CD14-positive monocyte (primary cell): Measurements from ENCODE around the gene RNF113B. TPM values are rescaled to one million over a fixed set of nuclear protein-coding genes. Genes with fewer than 3 reads are reported as not detected.

Experiments used
- DNase-seq, 3 donors: peaks; one replicate each; pipeline ENCODE4 v3.0.0-alpha.2; 2011 to 2022
- H2AFZ ChIP-seq: 2 replicates; pipeline ENCODE4 v1.6.0; 2012; ENCODE audit warnings: mild to moderate bottlenecking, low read depth, low read length, inconsistent platforms; ENCODE audit not compliant: insufficient read depth, poor library complexity, severe bottlenecking
- H3K27ac ChIP-seq, 2 donors: 1 replicate in 1 of 2; 2 replicates in 1 of 2; pipeline ENCODE4 v1.5.1; 2012 to 2013; ENCODE audit warnings: low read length in 2 of 2, control low read depth in 1 of 2, inconsistent platforms in 1 of 2, low read depth in 1 of 2, mild to moderate bottlenecking in 1 of 2
- H3K27me3 ChIP-seq, 2 donors: one replicate each; pipeline versions ENCODE4 v1.6.0 to v1.6.1; 2011 to 2013; ENCODE audit warnings: low read length in 2 of 2; ENCODE audit not compliant: control insufficient read depth in 2 of 2, insufficient read depth in 2 of 2
- H3K36me3 ChIP-seq, 2 donors: replicated peaks in 1 of 2; 1 replicate in 1 of 2; 2 replicates in 1 of 2; pipeline versions ENCODE4 v1.5.1 to v1.6.1; 2012 to 2013; ENCODE audit warnings: low read length in 2 of 2, control low read depth in 1 of 2, inconsistent platforms in 1 of 2, mild to moderate bottlenecking in 1 of 2; ENCODE audit not compliant: insufficient read depth in 2 of 2, control insufficient read depth in 1 of 2
- H3K4me1 ChIP-seq, 2 donors: 1 replicate in 1 of 2; 2 replicates in 1 of 2; pipeline versions ENCODE4 v1.5.1 to v1.6.1; 2012 to 2013; ENCODE audit warnings: low read length in 2 of 2, control low read depth in 1 of 2, inconsistent platforms in 1 of 2, mild to moderate bottlenecking in 1 of 2, moderate library complexity in 1 of 2; ENCODE audit not compliant: insufficient read depth in 2 of 2, control insufficient read depth in 1 of 2
- H3K4me2 ChIP-seq: replicated peaks from 2 replicates; pipeline ENCODE3; 2012; ENCODE audit warnings: low read length, moderate library complexity, mild to moderate bottlenecking; ENCODE audit not compliant: poor library complexity, severe bottlenecking; ENCODE audit errors: extremely low read depth
- H3K4me3 ChIP-seq, 3 experiments: fragments of 200-600 bp in 1 of 3; sonication (generic) in 1 of 3; replicated peaks in 1 of 3; 1 replicate in 2 of 3; 2 replicates in 1 of 3; pipeline ENCODE4 v1.5.1; 2011 to 2013; ENCODE audit warnings: low read length in 3 of 3, mild to moderate bottlenecking in 3 of 3, control low read depth in 2 of 3, low read depth in 2 of 3, inconsistent platforms in 1 of 3, moderate library complexity in 1 of 3
- H3K79me2 ChIP-seq: 2 replicates; pipeline ENCODE4 v1.6.0; 2012; ENCODE audit warnings: mild to moderate bottlenecking, control low read depth, inconsistent platforms, low read length, moderate library complexity; ENCODE audit not compliant: insufficient read depth
- H3K9ac ChIP-seq: 2 replicates; pipeline ENCODE4 v1.6.0; 2017; ENCODE audit warnings: low read length, mild to moderate bottlenecking; ENCODE audit not compliant: insufficient read depth, poor library complexity, severe bottlenecking
- H3K9me3 ChIP-seq, 2 donors: replicated peaks in 1 of 2; 1 replicate in 1 of 2; 2 replicates in 1 of 2; pipeline versions ENCODE4 v1.5.1 to v1.6.1; 2012 to 2013; ENCODE audit warnings: low read length in 2 of 2, control low read depth in 1 of 2; ENCODE audit not compliant: control insufficient read depth in 1 of 2, insufficient read depth in 1 of 2
- H4K20me1 ChIP-seq: 2 replicates; pipeline ENCODE4 v1.6.0; 2012; ENCODE audit warnings: mild to moderate bottlenecking, low read length, control low read depth, moderate library complexity; ENCODE audit not compliant: insufficient read depth
- H3K27ac Mint-ChIP-seq, 7 donors: one replicate each; pipeline ENCODE4 v1.8.0; 2020; ENCODE audit warnings: mild to moderate bottlenecking in 7 of 7, mixed read lengths in 7 of 7, moderate library complexity in 6 of 7, inconsistent platforms in 2 of 7
- H3K27me3 Mint-ChIP-seq, 3 donors: one replicate each; pipeline ENCODE4 v1.8.0; 2021 to 2022; ENCODE audit warnings: low read depth in 3 of 3, mild to moderate bottlenecking in 3 of 3, mixed read lengths in 3 of 3, moderate library complexity in 3 of 3, inconsistent platforms in 1 of 3
- H3K36me3 Mint-ChIP-seq, 2 donors: one replicate each; pipeline ENCODE4 v1.8.0; 2020; ENCODE audit warnings: mixed read lengths in 2 of 2, inconsistent platforms in 1 of 2, mild to moderate bottlenecking in 1 of 2
- H3K4me1 Mint-ChIP-seq: one replicate; pipeline ENCODE4 v1.8.0; 2020; ENCODE audit warnings: mild to moderate bottlenecking, mixed read lengths
- H3K4me3 Mint-ChIP-seq, 2 donors: one replicate each; pipeline ENCODE4 v1.8.0; 2020; ENCODE audit warnings: mild to moderate bottlenecking in 2 of 2, mixed read lengths in 2 of 2, moderate library complexity in 1 of 2
- H3K9me3 Mint-ChIP-seq, 7 donors: one replicate each; pipeline ENCODE4 v1.8.0; 2020 to 2022; ENCODE audit warnings: mixed read lengths in 7 of 7, mild to moderate bottlenecking in 6 of 7, moderate library complexity in 6 of 7, inconsistent platforms in 2 of 7
- CTCF ChIP-seq: fragments of 200-600 bp; IDR thresholded peaks from one replicate; pipeline ENCODE4 v1.8.0; 2022; ENCODE audit warnings: antibody characterized with exemption, mild to moderate bottlenecking
- WGBS: methylation state at CpG from one replicate; pipeline ENCODE4 v1.1.5; 2013; ENCODE audit warnings: missing lambda C conversion rate; ENCODE audit not compliant: insufficient coverage; 5-methylcytosine and 5-hydroxymethylcytosine counted together
- intact Hi-C, 2 donors: fragments of 100-400 bp; cut with micrococcal nuclease; formaldehyde crosslinking; loops; one replicate each; pipeline versions ENCODE4 v1.15.0 to v1.15.1; 2023
- polyA plus RNA-seq, 3 donors: library from polyadenylated mRNA; depleted of rRNA in 1 of 3; unstranded in 2 of 3; stranded (reverse) in 1 of 3; fragments of 300-500 nt in 2 of 3; fragments of >200 nt in 1 of 3; fragmentation: Illumina TruSeq in 2 of 3; gene quantifications; 1 replicate in 2 of 3; 2 replicates in 1 of 3; pipeline ENCODE4 v1.2.3, GENCODE V29; 2012 to 2021

RNF113B gene
- polyA plus RNA-seq, 3 donors: not detected

- H3K9me3 Mint-ChIP-seq: peaks cover 0 to 6% (median 0%) of the 10 kb centered on the region in 7 donors
- no peaks in the 10 kb centered on the region for H3K4me1 ChIP-seq
- no peaks in the 10 kb centered on the region for H3K4me1 Mint-ChIP-seq
- H3K27me3 ChIP-seq: no peaks in the 10 kb centered on the region
- H3K36me3 ChIP-seq: no peaks in the 10 kb centered on the region
- WGBS: no CpG with 5 or more reads among the region's 3 CpGs
- H3K27ac ChIP-seq: no peak overlapping the region
- no peak overlapping the region for H3K4me3 ChIP-seq
- no peak for TF ChIP-seq CTCF
- DNase-seq: no peak
- H2AFZ ChIP-seq: no peak overlapping the region
- no peaks in the 10 kb centered on the region for H3K79me2 ChIP-seq
- intact Hi-C loops: no loop called here
- H3K36me3 Mint-ChIP-seq: no peaks in the 10 kb centered on the region
- H3K27me3 Mint-ChIP-seq: peaks cover 1 to 4% (median 3%) of the 10 kb centered on the region in 3 donors
- H3K9me3 ChIP-seq: no peaks in the 10 kb centered on the region
- H3K4me2 ChIP-seq: no peak overlapping the region
- no peaks in the 10 kb centered on the region for H4K20me1 ChIP-seq
- no peak overlapping the region for H3K27ac Mint-ChIP-seq
- H3K4me3 Mint-ChIP-seq: no peak overlapping the region
- no peak overlapping the region for H3K9ac ChIP-seq
Observed at GRCh38 chr13:98169331-98169730, 7.7 kb downstream of the RNF113B start.

- H3K4me3 Mint-ChIP-seq: no peak overlapping the region
- Histone ChIP-seq H3K36me3 (no peaks in the 10 kb centered on the region), H3K27ac (no peak overlapping the region), H3K9me3 (no peaks in the 10 kb centered on the region), H3K4me3 (no peak overlapping the region), H3K4me1 (no peaks in the 10 kb centered on the region), H4K20me1 (no peaks in the 10 kb centered on the region), H3K9ac (no peak overlapping the region), H2AFZ (no peak overlapping the region), H3K79me2 (no peaks in the 10 kb centered on the region), H3K27me3 (no peaks in the 10 kb centered on the region), H3K4me2 (no peak overlapping the region)
- no peak for DNase-seq
- H3K4me1 Mint-ChIP-seq: no peaks in the 10 kb centered on the region
- H3K27me3 Mint-ChIP-seq: peaks cover 1 to 3% (median 2%) of the 10 kb centered on the region in 3 donors
- peaks cover 0 to 7% (median 5%) of the 10 kb centered on the region in 7 donors for H3K9me3 Mint-ChIP-seq
- H3K27ac Mint-ChIP-seq: peak overlapping the region in 1 of 7 donors; percentile 14
- no peaks in the 10 kb centered on the region for H3K36me3 Mint-ChIP-seq
- TF ChIP-seq CTCF: no peak
- intact Hi-C loops: no loop called here
- 92% methylated on average over 4 of the region's 5 CpGs for WGBS
Observed at GRCh38 chr13:98162935-98163334, 14.1 kb downstream of the RNF113B start.
